Tibial nerve (tissue), 4 donors: ENCODE data around the gene MRI1.

Experiments
- CTCF ChIP-seq, 5 experiments: fragments of 200-600 bp in 3 of 5; fragments of 450-650 bp in 2 of 5; sonication (generic) in 3 of 5; IDR thresholded peaks; one replicate each; pipeline ENCODE4 v1.5.1; 2016 to 2019; ENCODE audit warnings: antibody characterized with exemption in 5 of 5, mild to moderate bottlenecking in 3 of 5, moderate library complexity in 2 of 5
- EP300 ChIP-seq, 2 donors: sonication (generic); formaldehyde crosslinking; IDR thresholded peaks; one replicate each; pipeline ENCODE4 v1.6.1; 2017; ENCODE audit warnings: antibody characterized with exemption in 2 of 2, mild to moderate bottlenecking in 1 of 2

- TF ChIP-seq CTCF (IDR thresholded peaks at IDR 0.05) (no peak), EP300 (IDR thresholded peaks at IDR 0.05) (no peak)
Observed at GRCh38 chr19:13727798-13728197, 36.5 kb upstream of the MRI1 start.
